Astrocyte of the hippocampus (primary cell): ENCODE results near the gene CUBN.
A peak's percentile ranks its signal among the peaks of the same experiment; 100 is the strongest.

ENCODE experiments used
- DNase-seq: peaks from one replicate; pipeline ENCODE4 v3.0.0; 2011; ENCODE audit warnings: low read depth, low spot score

Gene CUBN

DNA sequence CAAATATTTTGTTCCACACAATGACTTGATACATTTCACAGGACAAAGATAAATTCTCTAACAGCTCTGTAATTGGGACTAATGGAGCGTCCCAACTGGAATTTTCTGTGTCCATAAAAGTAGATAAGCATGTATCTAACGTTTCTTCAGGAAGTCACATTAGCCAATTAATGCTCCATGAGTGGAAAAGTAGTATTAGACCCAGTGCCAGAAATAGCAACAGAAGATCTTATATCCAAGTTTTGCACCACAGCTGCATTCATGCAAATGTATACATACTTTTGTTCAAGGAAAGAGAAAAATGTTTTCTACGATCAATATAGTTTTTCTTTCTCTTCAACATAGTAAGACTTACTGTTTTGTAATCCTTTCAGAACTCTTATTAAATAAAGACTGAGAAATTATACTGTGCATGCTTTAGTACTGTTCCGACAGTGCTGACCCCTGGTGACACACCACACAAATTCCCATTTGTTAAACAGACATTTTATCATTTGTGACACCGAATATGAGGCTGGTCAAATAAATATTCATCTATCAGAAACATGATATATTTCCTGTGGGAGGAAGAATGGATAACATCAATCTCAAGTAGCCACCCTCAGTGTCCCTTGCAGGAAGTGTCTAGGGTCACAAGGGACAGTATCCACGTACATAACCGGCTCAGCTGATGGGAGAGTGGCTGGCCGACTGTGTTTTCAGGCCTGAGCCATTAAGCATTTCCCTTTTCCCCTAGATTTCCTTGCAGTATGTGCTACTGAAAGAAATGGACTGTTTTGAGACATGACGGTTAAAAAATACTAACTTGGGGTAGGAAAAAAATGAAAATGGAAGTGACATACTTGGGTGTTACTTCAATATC, 210.3 kb downstream of the CUBN start:
- DNase-seq: no peak

DNA sequence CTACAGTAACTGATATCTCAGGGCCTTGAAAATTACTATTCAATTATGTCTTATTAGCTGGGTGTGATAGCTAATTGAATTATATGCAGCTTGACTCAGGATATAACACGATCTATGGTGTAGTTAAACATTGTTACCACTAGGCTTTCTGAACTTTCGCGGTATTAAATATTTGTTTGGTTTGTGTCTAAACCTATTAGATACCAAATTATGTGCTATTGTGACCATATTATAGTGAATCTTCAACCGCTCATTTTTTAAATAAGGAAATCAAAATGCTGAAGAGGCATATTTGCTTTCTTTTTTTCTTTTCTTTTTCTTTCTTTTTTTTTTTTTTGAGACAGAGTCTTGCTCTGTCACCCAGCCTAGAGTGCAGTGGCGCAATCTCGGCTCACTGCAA, 213.1 kb downstream of the CUBN start:
- no peak for DNase-seq

DNA sequence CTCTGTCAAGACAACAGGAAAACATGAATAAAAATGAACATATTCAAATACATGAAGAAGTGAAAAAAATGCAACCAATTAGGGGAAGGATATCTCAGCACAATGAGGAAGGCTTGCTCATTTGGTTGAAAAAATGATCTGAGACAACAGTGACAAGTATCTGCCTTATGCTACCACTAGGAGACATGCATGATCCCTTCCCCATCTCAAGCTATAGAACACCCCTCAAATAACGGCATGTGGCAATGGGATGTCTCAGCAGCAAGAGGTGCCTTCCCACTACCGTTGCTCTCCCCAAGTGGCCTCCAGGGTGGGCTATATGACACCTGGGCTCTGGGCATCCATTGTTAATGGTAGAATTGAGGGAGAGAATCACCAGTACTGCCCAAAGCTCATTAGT, 214.3 kb downstream of the CUBN start:
- no peak for DNase-seq

DNA sequence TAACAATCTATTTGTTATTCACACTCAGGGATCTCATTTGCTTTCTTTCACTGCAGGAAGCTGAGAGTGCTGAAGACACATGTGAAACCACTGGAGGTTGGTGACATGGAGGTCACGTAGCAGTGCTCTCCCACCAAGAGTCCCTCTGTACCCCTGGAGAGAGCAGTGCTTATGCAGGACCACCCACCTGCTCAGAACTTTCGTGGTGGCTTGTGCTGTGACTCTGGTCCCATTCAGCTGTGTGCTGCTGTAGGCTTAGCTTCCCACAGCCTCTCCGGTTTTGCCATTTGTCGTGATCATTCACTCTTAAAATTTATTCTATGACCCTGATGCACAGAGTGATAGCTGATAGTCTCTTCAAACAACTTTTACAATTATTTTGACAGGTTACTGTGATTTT, 216.3 kb downstream of the CUBN start:
- no peak for DNase-seq

DNA sequence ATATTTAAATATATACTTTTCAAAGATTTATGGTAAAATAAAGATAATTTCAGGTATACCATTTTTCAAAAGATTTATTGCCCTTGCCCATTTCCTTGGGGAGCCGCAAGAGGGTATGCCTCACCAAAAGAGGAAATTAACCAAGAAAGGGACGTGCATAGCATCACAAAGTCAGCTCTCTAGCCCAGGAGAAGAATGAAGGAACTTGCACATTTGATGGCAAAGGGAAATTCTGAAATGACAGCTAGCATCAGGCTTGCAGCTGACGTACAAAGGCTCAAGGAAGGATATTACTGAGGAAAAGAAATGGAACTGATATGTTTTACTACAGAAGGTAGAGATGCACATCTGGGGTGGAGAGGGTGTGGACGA, 218.8 kb downstream of the CUBN start:
- DNase-seq: no peak

DNA sequence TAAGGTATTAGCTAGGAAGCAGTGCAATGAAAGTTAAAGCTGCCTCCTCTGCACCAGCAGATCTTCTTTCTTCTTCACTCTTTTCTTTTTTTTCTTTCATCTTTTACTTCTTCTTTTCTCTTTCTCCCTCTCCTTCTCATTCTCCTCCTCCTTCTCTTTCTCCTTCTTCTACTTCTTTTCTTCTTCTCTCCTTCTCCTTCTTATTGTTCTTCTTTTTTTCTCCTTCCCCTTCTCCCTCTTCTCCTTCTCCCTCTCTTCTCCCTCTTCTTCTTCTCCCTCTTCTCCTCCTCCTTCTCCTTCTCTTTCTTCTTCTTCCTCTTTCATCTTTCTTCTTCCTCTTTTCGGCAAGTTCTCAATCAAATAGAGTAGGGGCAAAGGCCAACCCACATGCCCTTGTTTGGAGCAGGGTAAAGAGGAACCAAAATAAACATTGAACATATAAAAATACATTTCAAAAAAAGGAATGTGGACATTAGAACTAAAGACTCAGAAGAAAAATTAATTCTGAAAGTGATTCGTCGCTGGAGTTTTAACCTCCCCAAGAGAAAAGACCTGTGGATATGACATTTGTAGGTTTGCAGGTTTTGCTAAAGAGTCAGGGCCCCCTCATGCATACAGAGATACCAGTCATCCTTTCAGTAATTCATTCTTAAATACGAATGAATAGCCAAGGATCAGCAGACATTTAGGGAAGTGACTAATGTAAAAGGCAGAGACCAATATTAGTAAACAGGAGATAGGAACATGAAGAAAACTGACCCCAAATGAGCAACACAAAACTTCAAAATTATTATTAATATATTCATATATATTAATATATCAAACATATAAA, 219.4 kb downstream of the CUBN start:
- no peak for DNase-seq

DNA sequence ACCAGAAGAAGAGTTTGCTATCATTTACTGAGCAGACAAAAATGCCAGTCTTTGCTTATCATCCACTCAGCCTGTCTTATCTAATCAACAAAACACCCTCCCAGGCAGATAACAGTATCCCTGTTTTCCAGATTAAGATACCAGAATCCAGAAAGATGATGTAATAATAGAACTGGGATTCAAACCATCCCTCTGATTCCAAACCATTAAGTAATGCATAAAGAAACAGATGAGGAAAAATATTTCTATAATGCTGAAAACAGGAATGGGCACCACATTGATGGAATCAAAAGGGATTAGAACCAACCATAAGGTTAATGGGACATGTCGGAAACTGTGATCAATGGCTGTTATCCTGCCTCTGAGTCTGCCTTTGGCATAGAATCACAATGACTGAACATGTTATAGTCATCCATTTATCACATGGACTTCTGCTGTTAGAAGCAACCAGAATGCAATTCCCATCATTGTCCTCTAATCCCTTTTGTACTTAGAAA, 220.3 kb downstream of the CUBN start:
- DNase-seq: no peak

DNA sequence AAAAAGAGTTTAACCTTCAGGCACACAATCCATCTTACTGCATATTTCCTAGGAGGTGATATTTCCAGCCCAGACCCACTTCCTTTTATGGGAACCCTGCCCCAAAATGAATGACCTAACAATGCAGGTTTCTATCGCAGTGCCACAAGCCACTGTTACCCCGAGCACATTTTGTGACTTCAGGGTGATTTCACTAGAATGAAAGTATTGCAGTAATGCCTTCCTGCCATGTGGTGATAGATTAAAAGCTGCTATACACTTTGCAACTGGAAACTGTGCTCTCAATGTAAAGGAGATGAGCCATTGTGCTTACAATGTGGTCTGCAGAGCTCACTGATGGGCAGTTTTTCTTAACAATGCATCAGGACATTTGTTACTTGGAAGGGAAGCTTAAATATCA, 221.9 kb downstream of the CUBN start:
- no peak for DNase-seq

DNA sequence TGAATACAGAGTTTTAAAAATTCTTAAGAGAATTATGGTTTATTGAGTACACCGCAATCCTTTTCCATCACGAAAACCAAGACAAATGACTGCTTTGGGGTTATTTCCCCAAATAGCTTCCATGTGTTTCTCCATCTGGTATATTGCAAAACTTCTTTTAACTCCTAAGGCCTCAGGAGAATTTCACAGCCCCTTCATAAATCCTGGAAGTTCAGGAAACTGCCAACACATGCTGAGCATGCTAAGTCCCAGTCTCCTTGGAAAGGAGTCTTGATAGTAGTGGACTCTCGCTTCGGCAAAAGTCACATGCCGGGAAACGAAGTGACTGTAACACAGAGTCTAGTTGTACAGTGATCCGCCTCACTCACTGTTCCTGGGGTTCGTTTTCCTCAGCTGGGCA, 224.3 kb downstream of the CUBN start:
- DNase-seq: no peak

DNA sequence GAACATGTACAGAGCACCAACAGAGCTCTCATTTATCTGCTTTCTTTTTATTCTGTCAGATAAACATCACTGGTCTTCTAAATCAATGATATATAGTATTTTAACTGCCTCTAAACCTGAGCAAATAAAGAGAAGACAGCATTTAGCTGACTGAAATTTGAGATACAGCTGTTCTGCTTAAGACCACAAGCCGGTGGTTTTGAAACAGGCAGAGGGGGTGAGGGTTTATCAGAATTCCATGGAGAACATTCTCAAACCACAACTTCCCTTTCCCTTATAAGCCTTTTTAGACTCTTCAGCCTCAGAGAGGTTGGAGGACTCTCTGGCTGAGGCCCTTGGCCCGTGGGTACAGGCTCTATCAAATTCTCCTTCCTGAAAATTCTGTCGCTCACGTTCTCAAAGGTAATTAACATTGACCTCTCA, 225.0 kb downstream of the CUBN start:
- peak; percentile 71 for DNase-seq

DNA sequence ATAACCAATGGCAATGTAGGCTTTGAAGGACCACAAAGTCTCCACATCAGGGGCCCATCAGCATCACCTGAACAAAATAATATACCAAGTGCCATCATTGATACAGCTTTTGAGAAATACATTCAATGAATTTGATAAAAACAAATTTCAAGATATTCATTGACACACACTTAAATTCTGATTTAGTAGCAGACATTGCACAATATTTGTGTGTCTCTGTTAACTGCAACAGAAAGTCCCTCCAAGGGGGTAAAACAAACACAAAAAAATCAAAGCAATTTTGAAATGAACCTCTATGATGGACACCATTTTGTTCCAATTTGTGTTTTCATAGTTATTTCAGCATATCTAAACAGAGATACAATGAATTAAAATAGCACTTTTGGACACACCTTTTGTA, 225.6 kb downstream of the CUBN start:
- no peak for DNase-seq

DNA sequence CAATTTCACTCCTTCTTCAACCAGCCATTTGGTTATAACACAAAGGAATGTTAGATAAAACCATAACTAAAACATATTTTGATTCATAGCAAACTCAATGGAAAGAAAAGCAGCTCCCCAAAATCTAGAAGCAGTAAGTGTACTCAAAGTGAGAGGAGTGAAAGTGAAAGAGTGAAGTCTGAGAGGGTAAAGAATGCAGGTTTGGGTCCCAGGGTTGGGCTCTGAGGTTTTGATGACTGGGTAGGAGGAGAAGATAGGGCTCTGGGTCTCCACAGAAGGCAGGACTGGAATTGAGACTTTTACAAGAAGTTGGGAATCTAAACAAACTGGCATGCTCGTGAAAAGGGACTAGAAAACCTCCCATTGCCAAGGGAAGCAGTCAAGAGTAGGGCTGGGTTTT, 227.0 kb downstream of the CUBN start:
- no peak for DNase-seq

DNA sequence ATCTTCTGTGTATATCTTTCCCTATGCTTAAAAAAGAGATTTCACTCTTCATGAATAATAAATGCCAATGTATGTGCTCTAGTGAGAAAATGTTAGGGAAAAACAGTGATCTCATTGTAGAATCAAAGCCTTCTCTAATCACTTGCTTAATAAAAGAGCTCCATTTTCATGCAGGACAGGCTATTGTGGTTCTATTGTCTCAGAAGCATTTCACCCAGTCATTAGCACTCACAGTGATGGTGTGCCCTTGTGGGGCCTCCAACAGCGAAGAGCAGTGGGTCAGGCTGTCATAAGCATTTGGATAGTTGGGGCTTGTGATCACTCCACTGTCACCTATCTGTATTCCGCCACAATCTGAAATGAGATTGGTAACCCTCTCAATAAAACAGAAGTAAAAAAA, 228.5 kb downstream of the CUBN start:
- DNase-seq: no peak

DNA sequence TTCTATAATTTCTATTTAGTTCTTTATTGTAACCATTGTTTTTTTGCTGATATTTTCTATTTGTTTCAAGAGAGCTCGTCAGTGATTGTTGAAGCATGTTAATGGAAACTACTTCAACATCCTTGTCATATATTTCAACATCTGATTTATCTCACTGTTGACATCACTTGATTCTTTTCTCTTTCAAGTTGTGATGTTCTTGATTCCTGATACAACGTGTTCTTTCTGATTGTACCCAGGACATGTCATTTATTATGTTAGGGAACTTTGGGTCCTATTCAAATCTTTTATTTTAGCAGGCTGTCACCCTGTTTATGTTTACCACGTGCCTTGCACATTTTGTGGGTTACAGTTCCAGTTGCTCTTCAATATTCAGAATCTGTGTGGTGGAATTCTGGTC, 232.6 kb downstream of the CUBN start:
- no peak for DNase-seq

DNA sequence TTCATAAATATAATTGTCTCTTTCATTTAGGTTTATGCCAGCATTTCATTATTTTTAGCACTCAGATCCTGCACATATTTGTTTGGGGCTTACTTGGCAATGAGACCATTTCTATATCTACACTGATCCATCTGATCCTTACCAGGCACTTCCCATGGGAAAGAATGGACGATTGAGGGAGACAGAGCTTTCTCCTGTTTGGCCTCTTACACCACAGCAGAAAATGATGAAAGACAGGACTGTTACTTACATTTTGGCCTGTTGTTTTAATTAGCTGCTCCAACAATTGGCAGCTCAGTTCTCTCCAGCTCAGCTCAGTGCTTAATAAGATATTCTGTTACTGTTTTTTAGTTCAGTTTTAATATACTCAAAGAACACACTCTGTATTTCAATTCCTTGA, 234.8 kb downstream of the CUBN start:
- DNase-seq: no peak

DNA sequence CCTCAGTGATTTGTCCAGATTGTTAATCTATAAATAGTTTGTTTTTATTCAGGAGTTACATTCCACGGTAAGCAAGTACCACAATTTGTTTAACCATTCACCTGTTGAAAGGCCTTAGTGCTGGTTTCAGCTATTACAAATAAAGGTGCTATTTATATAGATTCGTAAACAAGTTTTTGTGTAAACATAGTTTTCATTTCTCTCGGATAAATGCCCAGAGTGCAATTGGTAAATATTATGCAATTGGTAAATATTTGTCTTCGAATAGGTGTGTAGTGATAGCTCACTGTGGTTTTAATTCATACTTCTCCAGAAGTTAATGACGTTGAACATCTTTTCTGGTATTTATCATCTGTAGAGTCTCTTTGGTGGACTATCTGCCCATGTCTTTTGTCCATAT, 235.9 kb downstream of the CUBN start:
- DNase-seq: no peak

DNA sequence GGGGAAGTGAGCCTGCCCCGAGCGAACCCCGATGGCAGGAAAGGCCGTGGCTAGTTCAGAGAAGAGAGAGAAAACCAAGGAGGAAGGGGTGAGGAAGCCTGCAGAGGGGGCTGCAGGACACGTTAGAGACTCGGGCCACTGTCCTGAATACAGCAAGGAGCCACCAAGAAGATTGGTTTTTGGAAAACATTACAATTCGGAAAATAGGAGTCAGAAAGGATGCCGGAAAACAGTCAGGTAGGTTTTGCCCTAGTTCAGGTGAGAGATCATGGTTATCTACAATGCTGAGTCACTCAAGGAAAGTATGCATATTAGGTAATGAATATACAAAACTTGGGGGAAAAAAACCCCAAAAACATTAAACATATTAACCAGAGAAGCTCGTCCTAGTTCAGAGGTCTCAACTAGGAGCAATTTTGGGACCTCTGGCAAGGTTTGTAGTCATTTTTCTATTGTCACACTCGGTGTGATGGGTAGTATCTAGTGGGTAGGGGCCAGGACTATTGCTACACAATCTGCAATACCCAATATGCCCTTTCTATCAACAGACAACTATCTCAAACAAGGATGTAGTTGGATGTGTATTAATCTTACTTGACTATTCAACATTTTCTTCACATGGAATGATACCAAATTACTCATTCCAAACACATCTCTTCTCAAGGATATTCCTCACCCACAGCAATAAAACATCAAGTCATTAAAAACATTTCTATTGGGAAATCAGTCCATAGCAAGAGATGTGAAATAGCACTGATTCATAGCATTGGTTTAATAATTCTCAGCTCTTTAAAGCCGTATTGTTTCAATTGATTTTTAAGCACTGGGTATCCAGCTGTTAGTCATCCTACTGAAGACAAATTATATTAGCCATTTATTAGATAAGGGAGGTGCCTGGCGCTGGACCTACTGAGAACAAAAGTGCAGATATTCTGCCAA, 238.0 kb downstream of the CUBN start:
- DNase-seq: peak; percentile 63

DNA sequence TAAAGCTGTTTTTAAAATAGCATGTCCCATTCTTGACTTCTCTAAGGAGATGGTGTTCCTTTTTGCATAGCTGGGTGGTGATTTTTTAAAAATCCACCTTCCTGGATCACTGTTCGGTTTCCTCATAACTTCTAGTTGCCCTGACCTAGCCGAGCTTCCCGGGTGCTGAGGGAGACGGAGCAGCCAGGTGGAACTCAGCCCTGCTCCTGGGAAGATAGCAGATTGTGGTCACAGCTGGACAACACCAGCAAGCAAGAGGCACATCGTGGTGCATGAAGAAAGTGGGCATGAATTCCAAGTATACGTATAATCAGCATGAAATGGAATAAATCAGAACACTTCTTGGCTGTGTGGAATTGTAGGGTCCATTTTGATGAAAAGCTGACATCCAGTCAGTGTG, 238.9 kb downstream of the CUBN start:
- DNase-seq: no peak

DNA sequence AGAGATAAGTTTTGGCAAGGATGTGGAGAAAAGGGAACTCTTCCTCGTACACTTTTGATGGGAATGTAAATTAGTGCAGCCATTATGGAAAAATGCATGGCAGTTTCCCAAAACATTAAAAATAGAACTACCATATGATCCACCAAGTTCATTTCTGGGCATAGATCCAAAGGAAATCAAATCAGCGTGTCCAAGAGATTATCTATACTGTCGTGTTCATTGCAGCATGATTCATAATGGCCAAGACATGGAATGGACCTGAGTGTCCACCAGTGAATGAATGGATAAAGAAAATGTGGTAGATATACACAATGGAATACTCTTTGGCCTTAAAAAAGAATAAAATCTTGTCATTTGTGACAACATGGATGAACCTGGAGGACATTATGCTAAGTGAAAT, 242.0 kb downstream of the CUBN start:
- DNase-seq: no peak

DNA sequence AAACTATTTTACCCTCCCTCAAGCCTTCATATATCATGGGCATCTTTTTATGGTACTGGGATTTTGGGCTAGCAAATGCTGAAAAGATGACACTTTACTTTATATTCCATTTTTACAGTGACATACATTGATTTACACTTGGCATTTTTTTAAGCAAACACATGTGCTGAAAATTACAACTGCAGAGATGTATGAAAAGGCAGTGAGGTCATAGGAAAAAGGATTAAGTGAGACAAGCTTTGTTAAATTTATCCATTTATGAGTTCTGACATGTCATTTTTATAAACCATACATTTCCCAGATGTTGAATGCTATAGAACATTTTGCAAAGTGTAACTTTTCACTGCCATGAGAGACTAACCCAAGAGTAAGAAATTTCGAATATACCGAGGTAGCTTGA, 243.6 kb downstream of the CUBN start:
- no peak for DNase-seq

DNA sequence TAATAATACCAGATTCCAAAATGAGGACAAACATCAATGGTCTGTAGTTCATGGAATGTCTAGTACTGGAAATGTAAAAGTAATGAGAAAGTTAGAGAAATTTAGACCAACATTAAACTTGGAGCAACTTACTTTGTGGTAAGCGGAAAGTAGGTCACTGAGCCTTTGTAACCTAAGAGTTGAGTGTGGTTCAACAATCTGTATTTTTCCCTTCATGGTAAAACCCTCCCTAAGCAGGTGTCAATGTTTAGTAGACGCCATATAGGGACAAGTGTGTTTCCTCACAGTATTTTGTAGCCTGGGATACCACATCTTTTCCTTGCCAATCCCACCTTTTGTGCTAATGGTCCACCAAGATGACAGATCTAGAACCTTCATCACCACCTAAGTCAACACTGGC, 245.1 kb downstream of the CUBN start:
- DNase-seq: no peak

DNA sequence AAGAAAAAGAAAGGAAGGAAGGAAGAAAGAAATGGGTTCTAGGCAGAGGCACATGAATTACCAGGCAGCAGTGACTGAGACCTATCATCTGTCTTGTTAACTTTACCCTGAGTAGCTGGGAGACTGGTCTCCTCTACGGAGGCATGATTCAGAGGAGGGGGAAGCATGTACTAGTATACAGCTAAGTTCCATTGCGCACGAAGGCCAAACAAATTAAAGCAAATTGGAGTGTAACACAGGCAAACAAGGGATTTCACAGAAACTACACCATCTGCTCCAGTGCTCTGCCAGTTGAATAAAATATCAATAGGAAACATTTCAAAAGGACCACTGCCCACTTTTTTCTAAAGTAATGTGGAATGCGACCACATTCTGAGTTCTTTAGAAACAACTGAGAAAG, 246.5 kb downstream of the CUBN start:
- no peak for DNase-seq
